Measurements from ENCODE around the gene ZNF789.

GRCh38 chr7:99448855-99449254 is 23.8 kb upstream of the ZNF789 start:
- no peak for TF ChIP-seq CTCF (IDR thresholded peaks at IDR 0.05)
- TF ChIP-seq POLR2A (IDR thresholded peaks at IDR 0.05): no peak
- no peak for TF ChIP-seq POLR2AphosphoS5 (IDR thresholded peaks at IDR 0.05)

All from suprapubic skin (tissue), 4 donors.